Measurements from ENCODE around the gene CFB.

- TF ChIP-seq POLR2A (IDR thresholded peaks at IDR 0.05): no peak
- TF ChIP-seq, protein P1, sequence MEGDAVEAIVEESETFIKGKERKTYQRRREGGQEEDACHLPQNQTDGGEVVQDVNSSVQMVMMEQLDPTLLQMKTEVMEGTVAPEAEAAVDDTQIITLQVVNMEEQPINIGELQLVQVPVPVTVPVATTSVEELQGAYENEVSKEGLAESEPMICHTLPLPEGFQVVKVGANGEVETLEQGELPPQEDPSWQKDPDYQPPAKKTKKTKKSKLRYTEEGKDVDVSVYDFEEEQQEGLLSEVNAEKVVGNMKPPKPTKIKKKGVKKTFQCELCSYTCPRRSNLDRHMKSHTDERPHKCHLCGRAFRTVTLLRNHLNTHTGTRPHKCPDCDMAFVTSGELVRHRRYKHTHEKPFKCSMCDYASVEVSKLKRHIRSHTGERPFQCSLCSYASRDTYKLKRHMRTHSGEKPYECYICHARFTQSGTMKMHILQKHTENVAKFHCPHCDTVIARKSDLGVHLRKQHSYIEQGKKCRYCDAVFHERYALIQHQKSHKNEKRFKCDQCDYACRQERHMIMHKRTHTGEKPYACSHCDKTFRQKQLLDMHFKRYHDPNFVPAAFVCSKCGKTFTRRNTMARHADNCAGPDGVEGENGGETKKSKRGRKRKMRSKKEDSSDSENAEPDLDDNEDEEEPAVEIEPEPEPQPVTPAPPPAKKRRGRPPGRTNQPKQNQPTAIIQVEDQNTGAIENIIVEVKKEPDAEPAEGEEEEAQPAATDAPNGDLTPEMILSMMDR (IDR thresholded peaks at IDR 0.05): no peak
Observed at GRCh38 chr6:31908791-31909190, 37.1 kb upstream of the CFB start.
